Left lung (tissue), 10 donors: Measurements from ENCODE around the gene MORN2. TPM values are rescaled to one million over a fixed set of nuclear protein-coding genes. Genes with fewer than 3 reads are reported as not detected.

Experiments used
- ATAC-seq: fragments of 200-7000 bp; cut with Tn5 transposase; one replicate; pipeline ENCODE4 v1.9.1; 2020; ENCODE audit warnings: moderate library complexity
- DNase-seq, 4 donors: peaks; one replicate each; pipeline ENCODE4 v3.0.0-alpha.2; 2013 to 2020
- H3K27ac ChIP-seq, 2 donors: fragments of 200-600 bp; sonication (generic) in 1 of 2; one replicate each; pipeline versions ENCODE4 v1.5.0 to v1.8.0; 2020 to 2021
- H3K27me3 ChIP-seq, 2 donors: fragments of 200-600 bp; sonication (generic) in 1 of 2; one replicate each; pipeline versions ENCODE4 v1.5.0 to v1.8.0; 2020 to 2021
- H3K36me3 ChIP-seq, 2 donors: fragments of 200-600 bp; sonication (generic) in 1 of 2; one replicate each; pipeline versions ENCODE4 v1.5.0 to v1.8.0; 2020 to 2021
- H3K4me1 ChIP-seq, 2 donors: fragments of 200-600 bp; one replicate each; pipeline ENCODE4 v1.8.0; 2021
- H3K4me3 ChIP-seq, 2 donors: fragments of 200-600 bp; sonication (generic) in 1 of 2; one replicate each; pipeline versions ENCODE4 v1.5.0 to v1.8.0; 2020 to 2021; ENCODE audit warnings: mild to moderate bottlenecking in 1 of 2
- H3K9me3 ChIP-seq, 2 donors: fragments of 200-600 bp; sonication (generic) in 1 of 2; one replicate each; pipeline versions ENCODE4 v1.5.0 to v1.8.0; 2020 to 2021
- intact Hi-C, 2 donors: fragments of 100-400 bp; cut with DNase I; formaldehyde crosslinking; loops; one replicate each; pipeline versions ENCODE4 v1.11.2 to v1.14.2; 2022
- polyA plus RNA-seq, 6 donors: library from polyadenylated mRNA; unstranded; fragments of 120-200 nt; gene quantifications; one replicate each; pipeline ENCODE4 v1.2.1, GENCODE V29; 2013; ENCODE audit not compliant: insufficient read length in 6 of 6
- total RNA-seq, 2 donors: library from RNA; stranded (reverse); fragmentation: NEBNext Ultra II Directional; extraction: Animal tissue kit (Norgen Biotek cat#: 25700); gene quantifications; one replicate each; pipeline ENCODE4 v1.2.1, GENCODE V29; 2021
- TF ChIP-seq, protein P1 (sequence below), 2 donors: fragments of 200-600 bp; sonication (generic) in 1 of 2; IDR thresholded peaks; one replicate each; pipeline versions ENCODE4 v1.5.0 to v1.8.0; 2021; ENCODE audit warnings: antibody characterized with exemption in 2 of 2
- donor health status: DM: no; HTN: yes; CAD: no.
- donor health status: DM: no; HTN: no; CAD: no.

Gene MORN2
- total and polyA plus RNA-seq, 8 donors, result 14.8 to 36.9 (median 33.1) TPM

DNA sequence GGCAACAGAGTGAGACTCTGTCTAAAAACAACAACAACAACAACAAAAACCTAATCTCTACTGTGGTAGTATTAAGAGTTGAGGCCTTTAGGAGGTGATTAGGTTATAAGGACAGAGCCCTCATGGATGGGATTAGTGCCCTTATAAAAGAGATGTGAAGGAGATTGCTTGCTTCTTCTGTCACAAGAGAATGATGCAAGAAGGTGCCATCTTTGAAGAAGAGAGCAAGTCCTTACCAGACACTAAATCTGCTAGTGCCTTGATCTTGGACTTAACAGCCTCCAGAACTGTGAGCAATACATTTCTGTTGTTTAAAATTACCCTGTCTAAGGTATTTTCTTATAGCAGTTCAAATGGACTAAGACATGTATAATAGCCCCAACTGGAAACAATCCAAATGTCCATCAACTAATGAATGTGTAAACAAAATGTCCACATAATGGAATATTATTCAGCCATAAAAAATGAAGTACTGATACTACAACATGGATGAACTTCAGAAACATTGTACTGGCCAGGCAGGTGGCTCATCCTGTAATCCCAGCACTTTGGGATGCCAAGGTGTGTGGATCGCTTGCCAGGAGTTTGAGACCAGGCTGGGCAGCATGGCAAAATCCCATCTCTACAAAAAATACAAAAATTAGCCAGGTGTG lies 12.3 kb downstream of the MORN2 start:
- TF ChIP-seq, protein P1, sequence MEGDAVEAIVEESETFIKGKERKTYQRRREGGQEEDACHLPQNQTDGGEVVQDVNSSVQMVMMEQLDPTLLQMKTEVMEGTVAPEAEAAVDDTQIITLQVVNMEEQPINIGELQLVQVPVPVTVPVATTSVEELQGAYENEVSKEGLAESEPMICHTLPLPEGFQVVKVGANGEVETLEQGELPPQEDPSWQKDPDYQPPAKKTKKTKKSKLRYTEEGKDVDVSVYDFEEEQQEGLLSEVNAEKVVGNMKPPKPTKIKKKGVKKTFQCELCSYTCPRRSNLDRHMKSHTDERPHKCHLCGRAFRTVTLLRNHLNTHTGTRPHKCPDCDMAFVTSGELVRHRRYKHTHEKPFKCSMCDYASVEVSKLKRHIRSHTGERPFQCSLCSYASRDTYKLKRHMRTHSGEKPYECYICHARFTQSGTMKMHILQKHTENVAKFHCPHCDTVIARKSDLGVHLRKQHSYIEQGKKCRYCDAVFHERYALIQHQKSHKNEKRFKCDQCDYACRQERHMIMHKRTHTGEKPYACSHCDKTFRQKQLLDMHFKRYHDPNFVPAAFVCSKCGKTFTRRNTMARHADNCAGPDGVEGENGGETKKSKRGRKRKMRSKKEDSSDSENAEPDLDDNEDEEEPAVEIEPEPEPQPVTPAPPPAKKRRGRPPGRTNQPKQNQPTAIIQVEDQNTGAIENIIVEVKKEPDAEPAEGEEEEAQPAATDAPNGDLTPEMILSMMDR (IDR thresholded peaks at IDR 0.05), result no peak
- intact Hi-C loops, result no loop called here
- ATAC-seq, result no peak

DNA sequence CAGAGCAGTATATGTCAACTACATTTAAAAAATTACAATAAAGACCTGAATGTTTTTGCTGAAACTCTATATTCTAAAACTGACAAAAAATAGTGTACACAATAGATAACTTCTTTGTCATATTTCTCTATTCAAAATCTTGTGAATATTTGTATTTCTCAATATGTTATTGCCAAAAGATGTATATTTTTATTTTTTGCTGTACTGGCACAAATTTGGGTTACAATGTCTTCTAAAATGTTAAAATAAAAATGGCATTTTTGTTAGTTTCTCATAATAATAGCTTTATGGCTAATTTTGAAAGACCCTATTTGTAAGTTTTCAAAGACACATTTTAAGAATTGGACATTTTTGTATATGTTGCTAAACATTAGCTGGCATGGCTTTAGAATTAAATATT lies 13.3 kb downstream of the MORN2 start:
- H3K4me3 ChIP-seq, result no peak overlapping the region
- intact Hi-C loops, result no loop called here
- ATAC-seq (no peak), DNase-seq (no peak)
- H3K4me1 ChIP-seq, result no peaks in the 10 kb centered on the region
- H3K9me3 ChIP-seq, result no peaks in the 10 kb centered on the region
- no peak overlapping the region for H3K27ac ChIP-seq
- no peaks in the 10 kb centered on the region for H3K36me3 ChIP-seq
- H3K27me3 ChIP-seq, result no peaks in the 10 kb centered on the region
- TF ChIP-seq, protein P1 (IDR thresholded peaks at IDR 0.05), result no peak

More for the DNA sequence above, 12.3 kb downstream of the MORN2 start:
- Histone ChIP-seq H3K27ac (no peak overlapping the region), H3K9me3 (no peaks in the 10 kb centered on the region), H3K27me3 (no peaks in the 10 kb centered on the region), H3K4me1 (no peaks in the 10 kb centered on the region), H3K36me3 (no peaks in the 10 kb centered on the region), H3K4me3 (no peak overlapping the region)
- no peak for DNase-seq

GRCh38 chr2:38889575-38889974 lies 13.8 kb downstream of the MORN2 start, which contains the start of gene ARHGEF33:
Gene ARHGEF33, plus strand, starts transcription at chr2:38889875. Its CDS starts 29,573 bp downstream, at chr2:38919448.
- intact Hi-C loops, result no loop called here
- Histone ChIP-seq H3K4me1 (no peaks in the 10 kb centered on the region), H3K36me3 (no peaks in the 10 kb centered on the region), H3K27me3 (no peaks in the 10 kb centered on the region), H3K9me3 (no peaks in the 10 kb centered on the region), H3K27ac (no peak within 1 kb of the TSS), H3K4me3 (no peak within 1 kb of the TSS)
- TF ChIP-seq, protein P1 (IDR thresholded peaks at IDR 0.05), result no peak
- no peak for ATAC-seq
- no peak for DNase-seq

- Histone ChIP-seq H3K27ac (no peak overlapping the region), H3K9me3 (no peaks in the 10 kb centered on the region), H3K36me3 (no peaks in the 10 kb centered on the region), H3K4me3 (no peak overlapping the region), H3K27me3 (no peaks in the 10 kb centered on the region), H3K4me1 (no peaks in the 10 kb centered on the region)
- intact Hi-C loops, result no loop called here
- DNase-seq (no peak), ATAC-seq (no peak)
- TF ChIP-seq, protein P1 (IDR thresholded peaks at IDR 0.05), result no peak
Observed at GRCh38 chr2:38892819-38893218, 17.0 kb downstream of the MORN2 start.

GRCh38 chr2:38898256-38898655 lies 22.5 kb downstream of the MORN2 start:
- DNase-seq (no peak), ATAC-seq (no peak)
- intact Hi-C loops, result no loop called here
- TF ChIP-seq, protein P1 (IDR thresholded peaks at IDR 0.05), result no peak
- Histone ChIP-seq H3K4me3 (no peak overlapping the region), H3K36me3 (no peaks in the 10 kb centered on the region), H3K27ac (no peak overlapping the region), H3K9me3 (no peaks in the 10 kb centered on the region), H3K4me1 (no peaks in the 10 kb centered on the region), H3K27me3 (no peaks in the 10 kb centered on the region)
